HUES48 (cell line): ENCODE measurements around the gene LRRC27.

Experiments
- H3K27ac ChIP-seq: one replicate; pipeline ENCODE4 v1.7.0; 2013; ENCODE audit warnings: low read depth, low read length, inconsistent platforms
- H3K27me3 ChIP-seq: 2 replicates; pipeline ENCODE4 v1.6.1; 2013; ENCODE audit warnings: mild to moderate bottlenecking, low read length; ENCODE audit not compliant: control insufficient read depth, insufficient read depth
- H3K36me3 ChIP-seq: 2 replicates; pipeline ENCODE4 v1.6.1; 2013; ENCODE audit warnings: low read length; ENCODE audit not compliant: control insufficient read depth, insufficient read depth
- H3K4me1 ChIP-seq: 2 replicates; pipeline ENCODE4 v1.6.1; 2013; ENCODE audit warnings: mild to moderate bottlenecking, low read length; ENCODE audit not compliant: control insufficient read depth, insufficient read depth
- H3K4me3 ChIP-seq: 2 replicates; pipeline ENCODE4 v1.5.1; 2013; ENCODE audit warnings: mild to moderate bottlenecking, low read depth, low read length
- H3K9ac ChIP-seq: 2 replicates; pipeline ENCODE4 v1.6.1; 2013; ENCODE audit warnings: mild to moderate bottlenecking, low read depth, low read length, moderate library complexity
- H3K9me3 ChIP-seq: 2 replicates; pipeline ENCODE4 v1.6.1; 2013; ENCODE audit warnings: low read length; ENCODE audit not compliant: control insufficient read depth, insufficient read depth

Gene LRRC27

DNA sequence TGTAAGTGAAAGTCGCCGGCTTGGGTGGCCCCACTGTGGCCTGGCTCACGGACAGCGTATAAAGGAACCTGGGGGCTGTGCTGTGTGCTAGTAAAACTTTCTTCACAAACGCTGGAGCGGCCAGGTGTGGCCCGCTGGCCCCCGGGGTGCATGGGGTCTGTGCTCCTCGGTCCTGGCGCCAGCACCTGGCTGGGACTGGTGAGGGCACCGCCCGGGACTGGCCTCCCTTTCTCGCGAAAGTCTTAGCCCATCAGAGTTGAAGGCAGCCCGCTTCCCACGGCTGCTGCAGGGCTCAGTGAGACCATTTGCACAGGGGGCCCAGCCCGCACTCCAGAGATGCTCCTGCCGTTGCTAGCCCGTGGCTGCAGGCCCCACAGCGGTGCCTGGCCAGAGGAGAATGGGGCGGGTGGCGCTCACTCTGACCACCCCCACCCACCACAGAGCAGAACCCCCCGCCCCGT is 70.8 kb downstream of the LRRC27 start:
- Histone ChIP-seq H3K27me3 (peaks cover 4% of the 10 kb centered on the region), H3K4me3 (no peak overlapping the region), H3K9me3 (no peaks in the 10 kb centered on the region), H3K27ac (no peak overlapping the region), H3K4me1 (peaks cover 19% of the 10 kb centered on the region), H3K9ac (no peak overlapping the region), H3K36me3 (0 out of 2 replicates have a peak, but pooled peaks cover 8% of the 10 kb centered on the region)

DNA sequence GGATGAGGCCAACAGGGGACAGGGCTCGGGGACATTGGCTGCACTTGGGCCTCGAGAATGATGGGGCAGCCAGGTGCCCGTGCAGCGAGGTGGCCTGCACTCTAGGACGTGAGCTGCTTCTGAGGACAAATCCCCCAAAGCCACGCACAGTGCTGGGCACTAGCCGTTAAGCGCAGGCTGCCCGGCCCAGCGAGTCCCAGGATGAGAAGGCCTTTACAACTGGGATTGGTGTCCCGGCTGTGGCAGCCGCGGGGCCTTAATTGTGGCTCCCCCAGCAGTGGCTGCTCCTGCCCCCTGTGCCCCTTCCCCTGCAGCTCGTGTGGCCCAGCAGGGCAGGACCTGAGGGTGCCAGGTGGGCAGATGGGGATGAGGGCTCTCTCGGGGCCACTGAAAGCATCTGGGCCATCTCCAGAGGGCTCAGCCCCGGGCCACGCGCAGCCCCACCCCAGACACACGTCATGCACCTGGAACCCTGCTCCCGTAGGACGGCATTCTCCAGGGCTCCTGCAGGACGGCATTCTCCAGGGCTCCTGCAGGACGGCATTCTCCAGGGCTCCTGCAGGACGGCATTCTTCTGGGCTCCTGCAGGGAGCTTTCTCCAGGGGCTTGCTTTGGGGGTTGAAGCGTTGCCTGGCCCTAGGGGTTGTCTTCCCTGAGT is 71.6 kb downstream of the LRRC27 start:
- H3K9me3 ChIP-seq: no peaks in the 10 kb centered on the region
- H3K27me3 ChIP-seq: no peaks in the 10 kb centered on the region
- no peak overlapping the region for H3K9ac ChIP-seq
- H3K4me1 ChIP-seq: peaks cover 22% of the 10 kb centered on the region
- H3K4me3 ChIP-seq: no peak overlapping the region
- no peak overlapping the region for H3K27ac ChIP-seq
- 0 out of 2 replicates have a peak, but pooled peaks cover 8% of the 10 kb centered on the region for H3K36me3 ChIP-seq

DNA sequence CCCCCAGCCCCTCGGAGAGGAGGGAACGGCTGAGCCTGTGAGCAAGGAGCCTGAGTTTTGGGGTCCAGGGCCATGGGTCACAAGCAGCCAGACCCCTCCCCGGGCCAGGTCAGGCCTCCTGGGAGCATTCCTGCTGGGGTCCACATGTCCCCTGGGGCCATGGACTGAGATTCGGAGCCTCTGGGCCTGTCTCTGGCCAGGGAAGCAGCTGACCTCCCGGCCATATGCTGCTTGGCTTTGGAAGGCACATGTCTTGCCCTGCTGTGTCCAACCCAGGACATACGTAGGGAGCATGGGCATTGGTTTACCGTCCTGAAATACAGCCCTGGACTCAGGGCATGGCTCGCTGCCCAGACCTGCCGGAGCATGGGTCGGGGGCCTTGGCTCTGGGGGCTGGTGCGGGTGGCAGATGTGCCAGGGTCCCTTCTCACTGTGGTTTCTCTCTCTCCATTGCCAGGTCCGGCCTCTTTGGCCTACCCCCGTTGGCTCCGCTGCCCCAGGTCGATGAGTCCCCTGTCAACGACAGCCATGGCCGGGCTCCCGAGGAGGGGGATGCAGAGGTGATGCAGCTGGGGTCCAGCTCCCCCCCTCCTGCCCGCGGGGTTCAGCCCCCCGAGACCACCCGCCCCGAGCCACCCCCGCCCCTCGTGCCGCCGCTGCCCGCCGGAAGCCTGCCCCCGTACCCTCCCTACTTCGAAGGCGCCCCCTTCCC is 72.3 kb downstream of the LRRC27 start:
- Histone ChIP-seq H3K4me1 (peaks cover 29% of the 10 kb centered on the region), H3K4me3 (no peak overlapping the region), H3K27ac (no peak overlapping the region), H3K27me3 (no peaks in the 10 kb centered on the region), H3K9ac (no peak overlapping the region), H3K9me3 (no peaks in the 10 kb centered on the region), H3K36me3 (0 out of 2 replicates have a peak, but pooled peaks cover 8% of the 10 kb centered on the region)

DNA sequence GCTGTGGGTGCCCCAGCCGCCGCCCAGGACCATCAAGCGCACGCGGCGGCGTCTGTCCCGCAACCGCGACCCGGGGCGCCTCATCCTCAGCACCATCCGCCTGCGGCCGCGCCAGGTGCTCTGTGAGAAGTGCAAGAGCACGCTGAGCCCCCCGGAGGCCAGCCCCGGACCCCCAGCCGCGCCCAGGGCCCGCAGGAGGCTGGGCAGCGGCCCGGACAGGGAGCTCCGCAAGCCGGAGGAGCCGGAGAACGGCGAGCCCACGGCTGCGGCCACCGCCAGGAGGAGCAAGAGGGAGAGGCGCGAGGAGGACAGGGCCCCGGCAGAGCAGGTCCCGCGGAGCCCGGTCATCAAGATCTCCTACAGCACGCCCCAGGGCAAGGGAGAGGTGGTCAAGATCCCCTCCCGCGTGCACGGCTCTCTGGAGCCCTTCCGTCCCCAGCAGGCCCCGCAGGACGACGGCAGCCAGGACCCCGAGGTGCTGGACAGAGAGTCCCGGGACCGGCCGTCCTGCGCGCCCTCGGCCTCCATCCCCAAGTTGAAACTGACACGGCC is 73.0 kb downstream of the LRRC27 start:
- no peaks in the 10 kb centered on the region for H3K27me3 ChIP-seq

DNA sequence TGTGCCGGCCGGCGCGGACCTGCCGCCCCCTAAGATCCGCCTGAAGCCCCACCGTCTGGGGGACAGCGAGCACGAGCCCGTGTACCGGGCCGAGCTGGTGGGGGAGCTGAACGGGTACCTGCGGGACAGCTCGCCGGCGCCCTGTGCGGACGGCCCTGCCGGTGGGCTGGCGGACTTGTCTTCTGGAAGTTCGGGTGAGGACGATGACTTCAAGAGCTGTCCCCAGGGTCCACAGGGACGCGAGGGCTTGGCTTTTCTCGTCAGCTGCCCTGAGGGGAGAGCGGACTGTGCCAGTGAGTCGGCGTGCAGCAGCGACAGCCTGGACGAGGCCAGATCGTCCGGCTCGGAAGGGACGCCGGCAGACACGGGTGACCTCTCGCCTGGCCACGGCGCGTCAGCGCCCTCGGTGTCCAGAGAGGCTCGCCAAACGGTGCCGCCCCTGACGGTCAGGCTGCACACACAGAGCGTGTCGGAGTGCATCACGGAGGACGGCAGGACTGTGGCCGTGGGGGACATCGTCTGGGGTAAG is 73.5 kb downstream of the LRRC27 start:
- Histone ChIP-seq H3K4me1 (peaks cover 28% of the 10 kb centered on the region), H3K27ac (no peak overlapping the region), H3K4me3 (no peak overlapping the region), H3K36me3 (0 out of 2 replicates have a peak, but pooled peaks cover 8% of the 10 kb centered on the region), H3K9ac (no peak overlapping the region), H3K9me3 (no peaks in the 10 kb centered on the region), H3K27me3 (no peaks in the 10 kb centered on the region)

More for the DNA sequence above, 73.0 kb downstream of the LRRC27 start:
- no peaks in the 10 kb centered on the region for H3K9me3 ChIP-seq
- H3K4me1 ChIP-seq: peaks cover 31% of the 10 kb centered on the region
- no peak overlapping the region for H3K27ac ChIP-seq
- 0 out of 2 replicates have a peak, but pooled peaks cover 8% of the 10 kb centered on the region for H3K36me3 ChIP-seq
- no peak overlapping the region for H3K4me3 ChIP-seq
- no peak overlapping the region for H3K9ac ChIP-seq

DNA sequence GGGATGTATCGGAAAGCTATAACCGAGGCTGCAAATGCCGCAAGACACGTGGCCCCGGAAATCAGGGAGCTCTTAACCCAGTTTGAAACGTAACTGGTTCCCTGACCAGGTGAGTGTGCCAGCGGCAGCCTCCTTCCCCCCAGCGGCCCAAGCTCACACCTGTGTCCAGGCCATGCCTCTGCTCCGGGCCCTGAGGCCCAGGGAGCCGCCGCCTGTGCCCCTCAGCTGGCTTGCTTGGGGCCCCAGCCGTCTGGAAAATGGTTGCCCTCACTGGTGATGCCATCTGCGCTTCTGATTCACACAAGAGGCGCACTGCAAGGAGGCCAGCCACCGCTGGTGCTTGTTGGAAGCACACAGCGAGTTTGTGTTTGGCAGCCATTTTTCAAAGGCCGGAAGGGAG is 74.2 kb downstream of the LRRC27 start:
- H3K4me1 ChIP-seq: peaks cover 27% of the 10 kb centered on the region
- H3K27ac ChIP-seq: no peak overlapping the region

DNA sequence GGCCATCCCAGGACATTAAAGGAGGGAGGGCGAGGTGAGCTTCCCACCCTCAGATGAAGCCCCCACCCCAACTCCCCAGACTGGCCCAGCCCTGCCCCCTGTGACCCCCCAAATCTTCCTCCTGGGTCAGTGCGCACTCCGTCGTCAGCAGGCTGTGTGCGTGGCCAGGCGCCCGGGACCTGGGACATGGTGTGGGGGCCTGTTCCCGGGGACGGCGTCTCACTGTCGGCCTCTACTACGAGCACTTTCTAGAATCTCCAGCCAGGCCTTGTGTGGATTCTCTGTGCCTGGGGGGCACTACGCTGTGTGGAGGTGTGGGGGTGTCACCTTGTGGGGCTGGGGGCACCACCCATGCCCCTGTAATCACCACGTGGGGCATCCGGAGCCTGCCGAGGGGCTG is 74.8 kb downstream of the LRRC27 start:
- 0 out of 2 replicates have a peak, but pooled peaks cover 8% of the 10 kb centered on the region for H3K36me3 ChIP-seq
- H3K9ac ChIP-seq: no peak overlapping the region
- no peaks in the 10 kb centered on the region for H3K27me3 ChIP-seq
- H3K4me1 ChIP-seq: peaks cover 30% of the 10 kb centered on the region
- no peaks in the 10 kb centered on the region for H3K9me3 ChIP-seq
- no peak overlapping the region for H3K27ac ChIP-seq
- H3K4me3 ChIP-seq: no peak overlapping the region

More for the DNA sequence above, 74.2 kb downstream of the LRRC27 start:
- no peaks in the 10 kb centered on the region for H3K9me3 ChIP-seq
- no peak overlapping the region for H3K4me3 ChIP-seq
- 0 out of 2 replicates have a peak, but pooled peaks cover 8% of the 10 kb centered on the region for H3K36me3 ChIP-seq
- no peaks in the 10 kb centered on the region for H3K27me3 ChIP-seq
- H3K9ac ChIP-seq: no peak overlapping the region

DNA sequence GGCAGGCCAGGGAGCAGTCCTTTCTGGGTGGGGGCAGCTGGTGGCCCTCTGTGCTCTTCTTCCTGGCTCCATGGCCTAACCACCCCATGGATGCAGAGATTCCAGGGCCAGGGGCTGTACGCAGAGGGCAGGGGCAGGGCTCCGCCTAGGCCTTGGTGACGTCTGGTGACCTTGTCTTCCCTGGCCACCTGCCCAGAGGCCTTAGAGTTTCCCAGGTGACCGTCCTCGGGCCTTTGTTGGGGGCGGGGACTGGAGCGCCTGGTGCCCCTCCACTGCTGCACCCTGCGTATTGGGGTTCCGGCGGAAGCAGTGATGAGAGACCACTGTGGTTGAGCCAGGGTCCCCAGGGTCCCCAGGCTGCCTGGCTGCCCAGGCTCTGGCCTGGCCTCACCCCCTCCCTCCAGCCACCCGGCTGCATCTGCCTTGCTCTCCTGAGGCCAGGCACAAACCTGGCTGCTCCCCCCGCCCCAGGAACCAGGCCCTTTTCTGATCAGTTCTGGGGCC is 75.3 kb downstream of the LRRC27 start:
- Histone ChIP-seq H3K27ac (peak overlapping the region; percentile 90), H3K4me3 (no peak overlapping the region), H3K36me3 (0 out of 2 replicates have a peak, but pooled peaks cover 8% of the 10 kb centered on the region), H3K9ac (peak overlapping the region; percentile 37), H3K9me3 (no peaks in the 10 kb centered on the region), H3K27me3 (no peaks in the 10 kb centered on the region), H3K4me1 (peaks cover 35% of the 10 kb centered on the region)

DNA sequence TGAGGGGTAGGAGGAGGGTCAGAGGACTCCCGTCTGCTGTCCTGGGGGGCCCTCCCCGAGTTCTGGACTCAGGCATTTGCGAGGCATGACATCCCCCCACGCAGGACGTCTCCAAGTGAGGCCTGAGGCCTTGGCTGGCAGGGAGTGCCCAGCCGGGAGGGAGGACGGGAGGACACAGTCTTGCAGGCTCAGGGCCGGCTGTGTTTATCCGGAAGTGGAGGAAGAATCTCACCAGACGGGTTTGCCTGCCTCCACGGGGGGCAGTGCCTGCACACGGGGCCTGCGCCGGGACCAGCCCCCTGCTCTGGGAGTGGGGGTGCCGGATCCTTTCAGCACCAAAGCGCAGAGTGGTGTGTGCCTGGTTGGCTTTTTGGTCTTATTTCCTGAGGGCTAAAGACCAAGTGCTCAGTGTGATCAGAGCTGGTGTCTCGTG is 75.9 kb downstream of the LRRC27 start:
- Histone ChIP-seq H3K36me3 (0 out of 2 replicates have a peak, but pooled peaks cover 8% of the 10 kb centered on the region), H3K9me3 (no peaks in the 10 kb centered on the region), H3K4me1 (peaks cover 40% of the 10 kb centered on the region), H3K4me3 (peak overlapping the region; percentile 28; the same call in 1 of the 2 replicates), H3K27me3 (no peaks in the 10 kb centered on the region), H3K27ac (peak overlapping the region; percentile 90), H3K9ac (peak overlapping the region; percentile 63)

DNA sequence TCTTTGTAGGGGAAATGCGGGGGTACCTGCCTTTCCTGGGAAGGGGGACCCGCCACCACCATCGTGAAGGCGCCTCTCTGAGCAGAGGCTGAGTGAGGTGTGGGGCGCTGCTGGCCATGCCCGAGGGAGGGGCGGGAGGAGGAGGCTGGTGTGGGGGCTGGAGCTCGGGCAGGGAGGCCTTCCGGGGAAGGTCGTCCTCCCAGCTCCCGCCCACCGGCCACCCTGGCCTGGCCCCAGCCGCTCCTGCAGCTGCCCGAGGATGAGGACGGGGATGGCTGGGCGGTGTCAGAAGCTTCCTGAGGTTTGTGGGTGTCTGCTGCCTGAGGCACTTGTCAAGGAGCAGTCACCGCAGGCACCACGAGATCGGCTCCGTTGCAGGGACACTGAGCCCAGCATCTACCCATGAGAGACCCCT is 76.4 kb downstream of the LRRC27 start:
- H3K9ac ChIP-seq: peak overlapping the region; percentile 63; the same call in 1 of the 2 replicates
- 0 out of 2 replicates have a peak, but pooled peaks cover 8% of the 10 kb centered on the region for H3K36me3 ChIP-seq
- no peaks in the 10 kb centered on the region for H3K27me3 ChIP-seq
- H3K27ac ChIP-seq: peak overlapping the region; percentile 90
- H3K9me3 ChIP-seq: no peaks in the 10 kb centered on the region
- H3K4me1 ChIP-seq: peaks cover 41% of the 10 kb centered on the region
- no peak overlapping the region for H3K4me3 ChIP-seq
